LNCaP clone FGC (cell line): ENCODE measurements around the gene ACP4.

Experiments
- DNase-seq: peaks from one replicate; pipeline ENCODE4 v3.0.0-alpha.2; 2011; ENCODE audit warnings: low read depth
- H3K4me3 ChIP-seq: 2 replicates; pipeline ENCODE4 v1.5.1; 2011; ENCODE audit warnings: mild to moderate bottlenecking, low read depth, low read length, control low read depth
- CTCF ChIP-seq: IDR thresholded peaks from 2 replicates; pipeline ENCODE4 v1.5.1; 2012; ENCODE audit warnings: mild to moderate bottlenecking; ENCODE audit not compliant: control insufficient read depth, insufficient read depth; ENCODE audit errors: extremely low read depth

The ACP4 gene

DNA sequence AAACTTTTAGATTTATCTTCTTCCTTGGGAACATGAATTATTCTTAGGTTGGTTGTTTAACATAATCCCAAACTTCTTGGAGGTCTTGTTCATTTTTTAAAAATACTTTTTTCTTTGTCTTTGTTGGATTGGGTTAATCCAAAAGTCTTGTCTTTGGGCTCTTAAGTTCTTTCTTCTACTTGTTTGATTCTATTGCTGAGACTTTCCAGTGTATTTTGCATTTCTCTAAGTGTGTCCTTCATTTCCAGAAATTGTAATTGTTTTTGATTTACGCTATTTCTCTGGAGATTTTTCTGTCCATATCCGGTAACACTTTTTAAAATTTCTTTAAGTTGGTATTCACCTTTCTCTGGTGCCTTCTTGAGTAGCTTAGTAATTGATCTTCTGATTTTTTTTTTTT is 53.0 kb downstream of the ACP4 start:
- no peak overlapping the region for H3K4me3 ChIP-seq
- DNase-seq = no peak
- no peak for TF ChIP-seq CTCF

GRCh38 chr19:50843701-50844221 is 53.5 kb downstream of the ACP4 start:
- H3K4me3 ChIP-seq = no peak overlapping the region
- DNase-seq = peak; percentile 80
- TF ChIP-seq CTCF = no peak

DNA sequence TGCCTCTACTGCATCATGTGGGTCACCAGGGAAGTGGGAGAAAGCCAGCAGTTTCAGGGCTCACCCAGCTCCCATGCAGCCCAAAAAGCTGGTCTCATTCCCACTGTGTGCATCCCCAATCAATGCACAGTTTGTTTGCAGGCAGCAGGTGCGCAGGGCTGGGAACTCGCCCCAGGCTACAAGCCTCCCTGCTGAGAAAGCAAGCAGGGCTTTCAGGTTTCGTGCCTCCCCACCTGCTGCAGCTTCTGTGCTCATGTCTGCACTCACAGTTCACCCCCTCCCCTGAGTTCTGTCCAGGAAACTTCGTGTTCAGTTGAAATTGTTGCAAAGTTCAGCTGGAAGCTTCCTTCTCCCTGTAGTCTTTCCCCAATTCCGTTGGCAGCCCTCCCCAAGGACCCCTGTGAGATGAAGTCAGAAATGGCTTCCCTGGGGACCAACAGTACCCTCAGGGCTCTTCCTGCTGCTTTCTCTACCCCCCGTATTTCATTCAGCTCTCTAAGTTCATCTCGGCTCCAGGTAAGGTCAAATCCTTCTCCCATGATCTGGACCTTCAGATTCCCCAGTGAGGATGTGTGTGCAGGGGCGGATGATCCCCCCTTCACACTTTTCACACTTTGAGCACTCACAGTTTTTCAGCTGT is 54.2 kb downstream of the ACP4 start:
- peak overlapping the region; percentile 29 for H3K4me3 ChIP-seq
- no peak for TF ChIP-seq CTCF
- peak; percentile 95 for DNase-seq
